Spleen (tissue), 7 donors: ENCODE results near the gene LORICRIN.

Source experiments
- POLR2A ChIP-seq, 3 donors: fragments of 450-650 bp; IDR thresholded peaks; one replicate each; pipeline ENCODE4 v1.5.1; 2017; ENCODE audit warnings: antibody characterized with exemption in 3 of 3, mild to moderate bottlenecking in 1 of 3
- POLR2AphosphoS5 ChIP-seq, 3 donors: sonication (generic); formaldehyde crosslinking; IDR thresholded peaks; one replicate each; pipeline ENCODE4 v1.5.1; 2017; ENCODE audit warnings: antibody characterized with exemption in 3 of 3
- TF ChIP-seq, protein P1 (sequence below), 11 experiments: fragments of 200-600 bp in 7 of 11; fragments of 450-650 bp in 4 of 11; sonication (generic) in 4 of 11; IDR thresholded peaks in 8 of 11; conservative IDR thresholded peaks in 3 of 11; 1 replicate in 7 of 11; 2 replicates in 4 of 11; pipeline versions ENCODE4 v1.4.0 to v1.8.0; 2016 to 2021; ENCODE audit warnings: antibody characterized with exemption in 11 of 11, inconsistent platforms in 4 of 11, mild to moderate bottlenecking in 1 of 11
- donor health status: DM: no; HTN: no; CAD: no; lungs with moderate emphysema.
- donor health status: DM: no; HTN: no; CAD: no.
- donor health status: DM: no; HTN: no; CAD: no.

DNA sequence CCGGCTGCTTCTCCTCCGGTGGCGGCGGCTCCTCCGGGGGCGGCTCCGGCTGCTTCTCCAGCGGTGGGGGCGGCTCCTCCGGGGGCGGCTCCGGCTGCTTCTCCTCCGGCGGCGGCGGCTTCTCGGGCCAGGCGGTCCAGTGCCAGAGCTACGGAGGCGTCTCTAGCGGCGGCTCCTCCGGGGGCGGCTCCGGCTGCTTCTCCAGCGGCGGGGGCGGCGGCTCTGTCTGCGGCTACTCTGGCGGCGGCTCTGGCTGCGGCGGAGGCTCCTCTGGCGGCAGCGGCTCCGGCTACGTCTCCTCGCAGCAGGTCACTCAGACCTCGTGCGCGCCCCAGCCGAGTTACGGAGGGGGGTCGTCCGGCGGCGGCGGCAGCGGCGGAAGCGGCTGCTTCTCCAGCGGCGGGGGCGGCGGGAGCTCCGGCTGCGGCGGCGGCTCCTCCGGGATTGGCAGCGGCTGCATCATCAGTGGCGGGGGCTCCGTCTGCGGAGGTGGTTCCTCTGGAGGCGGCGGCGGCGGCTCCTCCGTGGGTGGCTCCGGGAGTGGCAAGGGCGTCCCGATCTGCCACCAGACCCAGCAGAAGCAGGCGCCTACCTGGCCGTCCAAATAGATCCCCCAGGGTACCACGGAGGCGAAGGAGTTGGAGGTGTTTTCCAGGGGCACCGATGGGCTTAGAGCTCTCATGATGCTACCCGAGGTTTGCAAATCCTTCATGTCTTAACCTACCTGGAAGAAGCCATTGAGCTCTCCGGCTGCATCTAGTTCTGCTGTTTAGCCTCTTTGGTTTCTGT is 2.0 kb downstream of the LORICRIN start:
- TF ChIP-seq, protein P1, sequence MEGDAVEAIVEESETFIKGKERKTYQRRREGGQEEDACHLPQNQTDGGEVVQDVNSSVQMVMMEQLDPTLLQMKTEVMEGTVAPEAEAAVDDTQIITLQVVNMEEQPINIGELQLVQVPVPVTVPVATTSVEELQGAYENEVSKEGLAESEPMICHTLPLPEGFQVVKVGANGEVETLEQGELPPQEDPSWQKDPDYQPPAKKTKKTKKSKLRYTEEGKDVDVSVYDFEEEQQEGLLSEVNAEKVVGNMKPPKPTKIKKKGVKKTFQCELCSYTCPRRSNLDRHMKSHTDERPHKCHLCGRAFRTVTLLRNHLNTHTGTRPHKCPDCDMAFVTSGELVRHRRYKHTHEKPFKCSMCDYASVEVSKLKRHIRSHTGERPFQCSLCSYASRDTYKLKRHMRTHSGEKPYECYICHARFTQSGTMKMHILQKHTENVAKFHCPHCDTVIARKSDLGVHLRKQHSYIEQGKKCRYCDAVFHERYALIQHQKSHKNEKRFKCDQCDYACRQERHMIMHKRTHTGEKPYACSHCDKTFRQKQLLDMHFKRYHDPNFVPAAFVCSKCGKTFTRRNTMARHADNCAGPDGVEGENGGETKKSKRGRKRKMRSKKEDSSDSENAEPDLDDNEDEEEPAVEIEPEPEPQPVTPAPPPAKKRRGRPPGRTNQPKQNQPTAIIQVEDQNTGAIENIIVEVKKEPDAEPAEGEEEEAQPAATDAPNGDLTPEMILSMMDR (IDR thresholded peaks at IDR 0.05 in 8 of 11, conservative IDR thresholded peaks at IDR 0.05 in 3 of 11), result no peak
- no peak for TF ChIP-seq POLR2A (IDR thresholded peaks at IDR 0.05)
- no peak for TF ChIP-seq POLR2AphosphoS5 (IDR thresholded peaks at IDR 0.05)
